LNCAP (cell line): ENCODE results near the gene TOP1.
A peak's percentile ranks its signal among the peaks of the same experiment; 100 is the strongest.

Experiments
- CTCF ChIP-seq: fragments of 450-650 bp; IDR thresholded peaks from 2 replicates; pipeline ENCODE4 v1.5.1; 2017; ENCODE audit warnings: mild to moderate bottlenecking

The TOP1 gene

GRCh38 chr20:41108531-41108930 lies 79.9 kb downstream of the TOP1 start:
- no peak for TF ChIP-seq CTCF

GRCh38 chr20:41110012-41110411 lies 81.4 kb downstream of the TOP1 start:
- no peak for TF ChIP-seq CTCF

- TF ChIP-seq CTCF = no peak
Measured at GRCh38 chr20:41110930-41111577, 82.4 kb downstream of the TOP1 start.

- TF ChIP-seq CTCF = no peak
Measured at GRCh38 chr20:41111578-41111951, 82.9 kb downstream of the TOP1 start.

GRCh38 chr20:41116282-41116956 lies 87.8 kb downstream of the TOP1 start:
- no peak for TF ChIP-seq CTCF

- peak; percentile 23; the same call in 1 of the 2 replicates for TF ChIP-seq CTCF
Measured at GRCh38 chr20:41118159-41118558, 89.5 kb downstream of the TOP1 start.

- no peak for TF ChIP-seq CTCF
Measured at GRCh38 chr20:41118632-41119031, 90.0 kb downstream of the TOP1 start.
